Renal cortex interstitium (tissue), 11 donors: ENCODE results near the gene RBM39. TPM values are rescaled to one million over a fixed set of nuclear protein-coding genes. Genes with fewer than 3 reads are reported as not detected.

ENCODE experiments used
- DNase-seq, 11 donors: peaks; one replicate each; pipeline ENCODE4 v3.0.0-alpha.2; 2013; ENCODE audit warnings: low read depth in 9 of 11, low spot score in 4 of 11; ENCODE audit errors: extremely low read depth in 1 of 11
- polyA plus RNA-seq, 3 donors: library from polyadenylated mRNA; unstranded; fragments of 120-200 nt; gene quantifications; one replicate each; pipeline ENCODE4 v1.2.1, GENCODE V29; 2013; ENCODE audit not compliant: insufficient read length in 3 of 3

Gene RBM39
- polyA plus RNA-seq, 3 donors = 523 to 699 (median 635) TPM

DNA sequence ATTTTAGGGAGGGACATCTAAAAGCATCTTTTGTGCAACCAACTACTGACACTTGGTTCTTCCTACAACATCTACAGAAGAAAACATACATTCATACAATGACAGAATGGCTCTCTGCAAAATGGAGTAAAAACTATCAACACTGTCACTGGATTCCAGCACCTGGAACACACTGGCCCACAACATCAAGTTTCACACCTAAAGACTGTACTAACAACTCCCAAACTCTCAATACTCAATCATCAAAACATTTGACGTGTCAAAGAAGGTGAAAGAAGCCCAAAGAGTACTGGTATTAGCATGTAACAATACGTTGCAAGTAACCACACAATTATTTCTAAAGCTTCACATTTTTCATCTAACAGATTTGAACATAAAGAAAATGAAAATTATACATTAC is 79.5 kb downstream of the RBM39 start:
- no peak for DNase-seq

DNA sequence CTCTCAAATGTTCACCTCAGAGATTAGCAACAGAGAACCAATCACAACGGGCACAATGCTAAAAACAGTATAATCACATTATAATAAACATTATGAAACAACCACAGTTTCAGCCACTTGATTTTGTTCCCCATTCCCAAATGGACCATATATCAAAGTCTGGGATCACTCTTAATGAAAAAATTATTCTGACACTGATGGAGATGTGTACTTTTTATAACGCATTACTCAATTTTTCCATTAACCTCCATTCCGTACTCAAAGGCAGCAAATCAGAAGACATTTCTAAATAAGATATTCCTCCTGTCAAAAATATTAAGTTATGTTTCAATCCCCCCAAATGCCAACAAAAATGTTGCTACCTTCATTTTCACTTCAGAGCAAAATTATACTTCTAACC is 80.2 kb downstream of the RBM39 start:
- DNase-seq = no peak

DNA sequence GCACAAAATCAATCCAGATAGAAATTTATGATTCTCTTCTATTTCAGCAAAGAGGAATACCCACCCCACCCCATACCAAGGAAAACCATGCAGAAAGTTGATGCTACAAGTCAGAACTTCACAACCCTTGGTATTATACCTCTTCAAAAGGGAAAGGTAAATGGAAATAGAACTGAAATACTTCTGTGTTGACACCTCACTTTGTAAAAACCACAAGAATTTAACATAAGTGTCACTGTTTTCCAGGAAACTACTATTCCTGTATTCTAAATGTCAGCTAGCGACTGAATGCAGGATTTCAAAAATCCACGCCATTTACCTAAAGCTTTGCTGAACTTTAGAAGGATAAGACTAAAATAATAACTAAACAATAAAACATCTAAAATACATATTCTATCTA is 81.0 kb downstream of the RBM39 start:
- DNase-seq = no peak

GRCh38 chr20:35660122-35660937 is 81.7 kb downstream of the RBM39 start:
- DNase-seq = no peak

DNA sequence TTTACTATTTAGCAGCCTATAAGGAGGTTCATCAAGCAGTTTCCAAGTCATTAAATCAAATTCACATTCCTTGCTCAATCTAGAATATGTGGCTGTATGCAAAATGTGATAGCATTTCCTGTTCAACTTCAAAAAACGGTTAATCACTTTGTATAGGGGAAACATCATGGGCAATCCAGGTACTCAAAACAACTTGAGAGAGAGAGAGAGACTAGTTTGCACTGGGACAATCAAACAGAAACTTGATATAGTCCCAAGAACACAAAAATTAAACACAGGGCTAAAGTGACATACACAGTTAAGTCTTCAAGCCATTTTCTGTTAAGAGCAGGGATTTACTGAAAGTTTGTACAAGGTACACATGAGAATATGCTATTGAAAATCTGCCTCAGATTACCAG is 84.8 kb downstream of the RBM39 start:
- DNase-seq = no peak

DNA sequence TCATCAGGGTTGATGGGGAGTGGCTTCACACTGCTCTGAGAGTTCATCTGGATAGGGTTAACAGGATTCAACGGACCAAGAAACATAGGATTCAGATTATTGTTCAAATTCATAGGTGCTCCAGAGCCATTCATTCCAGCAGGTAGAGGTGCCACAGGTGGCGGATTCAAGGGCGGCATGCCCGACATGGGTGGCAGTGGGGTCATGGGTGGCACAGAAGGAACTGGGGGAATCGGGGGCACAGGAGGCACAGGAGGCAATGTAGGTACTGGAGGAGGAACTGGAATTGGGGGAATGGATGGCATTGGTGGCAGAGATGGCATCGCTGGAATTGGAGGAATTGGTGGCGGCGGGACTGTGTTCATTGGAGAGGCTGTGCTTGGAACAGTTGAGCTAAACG is 87.6 kb downstream of the RBM39 start:
- DNase-seq = no peak

DNA sequence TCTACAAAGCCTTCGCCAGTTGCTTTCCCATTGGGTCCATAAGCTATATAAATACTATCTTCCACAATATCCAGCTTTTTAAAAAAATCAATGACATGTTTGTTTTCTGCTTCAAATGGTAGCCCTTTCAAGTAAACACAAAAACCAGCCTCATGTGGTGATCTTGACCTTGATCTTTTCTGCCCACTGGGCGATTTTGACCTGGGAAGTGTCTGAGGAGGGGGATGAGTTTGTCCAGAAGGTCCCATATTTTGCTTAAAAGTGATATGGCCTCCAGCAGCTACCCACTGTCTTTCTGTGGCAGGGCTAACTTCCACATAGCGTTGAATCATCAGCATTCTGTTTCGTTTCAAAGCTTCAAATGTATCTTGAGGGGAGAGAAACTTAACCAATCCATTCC is 88.2 kb downstream of the RBM39 start:
- DNase-seq = no peak

Other genes with a start within 250 kb of the RBM39 start
- under 1 TPM in 1 of 3 donors, not detected in 2; 0.15 TPM for gene C20orf173, start 212.6 kb downstream of the RBM39 start, polyA plus RNA-seq
- gene ERGIC3, start 200.2 kb downstream of the RBM39 start, polyA plus RNA-seq = 100 to 1,000 TPM; 348 to 352 (median 349) TPM
- 1 to 10 TPM; 3.6 to 8.1 (median 4.9) TPM for gene SPAG4, start 126.4 kb downstream of the RBM39 start, polyA plus RNA-seq
- 100 to 1,000 TPM; 159 to 217 (median 165) TPM for gene CPNE1, start 77.4 kb downstream of the RBM39 start, polyA plus RNA-seq
- 100 to 1,000 TPM in 1 of 3 donors, 10 to 100 TPM in 2; 93.6 to 113 (median 95.4) TPM for gene RBM12, start 77.4 kb downstream of the RBM39 start, polyA plus RNA-seq
- gene NFS1, start 42.9 kb downstream of the RBM39 start, polyA plus RNA-seq = 10 to 100 TPM; 26.2 to 30.2 (median 29.7) TPM
- gene ROMO1, start 42.9 kb downstream of the RBM39 start, polyA plus RNA-seq = 10 to 100 TPM; 56.5 to 89.9 (median 89.0) TPM
- 10 to 100 TPM; 30.3 to 44.4 (median 38.5) TPM for gene PHF20, start 29.8 kb upstream of the RBM39 start, polyA plus RNA-seq
- gene SCAND1, start 212.2 kb upstream of the RBM39 start, polyA plus RNA-seq = 10 to 100 TPM; 20.7 to 56.8 (median 52.6) TPM
- under 1 TPM; 0.66 to 0.93 (median 0.91) TPM for gene CNBD2, start 226.3 kb upstream of the RBM39 start, polyA plus RNA-seq